CD4-positive, CD25-positive, alpha-beta regulatory T cell (primary cell): ENCODE measurements around the gene KLF11. TPM values are rescaled to one million over a fixed set of nuclear protein-coding genes. Genes with fewer than 3 reads are reported as not detected.
"Not testable (repeated sequence)": the region's sequence is repeated elsewhere in the genome, so short reads cannot be mapped to it uniquely, and the experiment has no call there.

Source experiments
- ATAC-seq, 2 donors: fragments of 150-1000 bp; cut with Tn5 transposase; one replicate each; pipeline ENCODE4 v1.10.0; 2021; ENCODE audit warnings: low read depth in 2 of 2, moderate number of reproducible peaks in 2 of 2, moderate library complexity in 1 of 2
- DNase-seq, 3 donors: peaks; one replicate each; pipeline versions ENCODE4 v3.0.0 to v3.0.0-alpha.2; 2012 to 2022; ENCODE audit warnings: mixed read lengths in 1 of 3
- H3K27ac ChIP-seq: one replicate; pipeline ENCODE4 v1.7.0; 2013; ENCODE audit warnings: mild to moderate bottlenecking, low read length; ENCODE audit not compliant: insufficient read depth, poor library complexity, severe bottlenecking
- H3K27me3 ChIP-seq: one replicate; pipeline ENCODE4 v1.7.0; 2013; ENCODE audit warnings: low read length; ENCODE audit not compliant: control insufficient read depth, insufficient read depth
- H3K36me3 ChIP-seq: one replicate; pipeline ENCODE4 v1.7.0; 2013; ENCODE audit warnings: mild to moderate bottlenecking, low read length, moderate library complexity; ENCODE audit not compliant: control insufficient read depth, insufficient read depth
- H3K4me1 ChIP-seq: 2 replicates; pipeline ENCODE4 v1.7.0; 2013; ENCODE audit warnings: mild to moderate bottlenecking, low read length; ENCODE audit not compliant: insufficient read depth, control insufficient read depth, poor library complexity, severe bottlenecking
- H3K4me3 ChIP-seq: one replicate; pipeline ENCODE4 v1.7.0; 2013; ENCODE audit warnings: low read depth, mild to moderate bottlenecking, low read length, moderate library complexity
- H3K9me3 ChIP-seq, 2 experiments: 1 replicate in 1 of 2; 2 replicates in 1 of 2; pipeline ENCODE4 v1.7.0; 2013; ENCODE audit warnings: low read length in 2 of 2, mild to moderate bottlenecking in 1 of 2, moderate library complexity in 1 of 2; ENCODE audit not compliant: control insufficient read depth in 2 of 2
- H3K27ac Mint-ChIP-seq, 3 donors: one replicate each; pipeline ENCODE4 v1.8.0; 2020 to 2022; ENCODE audit warnings: mild to moderate bottlenecking in 3 of 3, mixed read lengths in 3 of 3, moderate library complexity in 2 of 3
- H3K27me3 Mint-ChIP-seq: one replicate; pipeline ENCODE4 v1.8.0; 2022; ENCODE audit warnings: mild to moderate bottlenecking, mixed read lengths
- H3K36me3 Mint-ChIP-seq: one replicate; pipeline ENCODE4 v1.8.0; 2020; ENCODE audit warnings: mixed read lengths
- H3K4me1 Mint-ChIP-seq, 4 donors: one replicate each; pipeline ENCODE4 v1.8.0; 2020 to 2022; ENCODE audit warnings: mixed read lengths in 4 of 4, mild to moderate bottlenecking in 1 of 4
- H3K4me3 Mint-ChIP-seq, 4 donors: one replicate each; pipeline ENCODE4 v1.8.0; 2020 to 2022; ENCODE audit warnings: mild to moderate bottlenecking in 4 of 4, mixed read lengths in 4 of 4, moderate library complexity in 3 of 4
- H3K9me3 Mint-ChIP-seq, 7 donors: one replicate each; pipeline ENCODE4 v1.8.0; 2020 to 2022; ENCODE audit warnings: mixed read lengths in 7 of 7, mild to moderate bottlenecking in 3 of 7, moderate library complexity in 2 of 7
- polyA plus RNA-seq, 4 donors: library from polyadenylated mRNA; unstranded; fragments of 300-500 nt; fragmentation: Illumina TruSeq; gene quantifications; one replicate each; pipeline ENCODE4 v1.2.3, GENCODE V29; 2021
- total RNA-seq: library from RNA; stranded (reverse); gene quantifications from one replicate; pipeline ENCODE4 v1.2.3, GENCODE V29; 2022

The KLF11 gene
- total and polyA plus RNA-seq, 5 donors from 2014 or later: 5.9 to 38.9 (median 11.8) TPM

DNA sequence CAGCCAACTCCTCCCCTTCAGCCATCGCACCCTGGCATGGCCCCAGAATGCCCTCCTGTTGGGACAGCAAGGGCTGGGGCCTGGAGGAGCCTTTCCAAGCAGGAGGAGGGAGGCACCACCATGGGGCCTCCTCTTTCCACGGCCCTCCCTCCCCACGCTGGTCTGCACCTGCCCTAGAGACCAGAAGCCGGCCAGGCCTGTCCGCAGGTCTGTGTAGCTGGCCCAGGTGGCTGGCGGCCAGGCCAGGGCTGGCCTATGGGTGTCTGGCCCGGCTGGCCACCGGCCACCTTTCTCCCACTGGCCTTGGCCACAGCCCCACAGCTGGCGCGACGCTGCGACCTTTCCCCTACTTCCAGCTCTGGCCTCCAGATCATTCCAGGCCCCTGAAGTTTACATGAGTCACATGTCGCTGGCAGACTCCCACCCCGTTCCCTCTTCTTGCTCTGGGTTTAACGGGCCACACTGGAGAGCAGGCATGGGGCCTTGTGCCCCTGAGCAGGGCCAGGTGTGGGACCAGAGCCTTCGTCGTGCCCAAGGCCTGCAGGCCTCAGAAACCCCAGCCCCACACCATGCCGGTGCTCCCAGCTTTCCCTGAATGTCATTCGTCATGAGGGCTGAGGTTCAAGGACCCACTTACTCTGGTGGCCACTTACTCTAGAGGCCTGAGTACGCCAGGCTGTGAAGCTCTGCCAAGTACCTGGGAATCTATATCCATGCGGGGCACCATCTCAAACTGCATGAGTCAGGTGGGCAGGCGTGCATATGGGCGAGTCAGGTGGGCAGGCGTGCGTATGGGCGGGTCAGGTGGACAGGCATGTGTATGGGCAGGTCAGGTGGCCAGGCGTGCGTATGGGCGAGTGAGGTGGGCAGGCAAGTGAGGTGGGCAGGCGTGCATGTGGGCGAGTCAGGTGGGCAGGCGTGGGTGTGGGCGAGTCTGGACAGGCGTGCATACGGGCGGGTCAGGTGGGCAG is 33.3 kb upstream of the KLF11 start:
- H3K9me3 ChIP-seq: no peaks in the 10 kb centered on the region
- no peaks in the 10 kb centered on the region for H3K4me1 ChIP-seq
- DNase-seq (no peak), ATAC-seq (no peak)
- H3K36me3 ChIP-seq: no peaks in the 10 kb centered on the region
- no peak overlapping the region for H3K27ac Mint-ChIP-seq
- H3K9me3 Mint-ChIP-seq: peaks cover 0 to 3% (median 0%) of the 10 kb centered on the region in 7 donors
- peaks cover 0 to 2% (median 0%) of the 10 kb centered on the region in 4 donors for H3K4me1 Mint-ChIP-seq
- no peaks in the 10 kb centered on the region for H3K36me3 Mint-ChIP-seq
- no peaks in the 10 kb centered on the region for H3K27me3 ChIP-seq
- no peak overlapping the region for H3K27ac ChIP-seq
- H3K4me3 Mint-ChIP-seq: no peak overlapping the region
- H3K4me3 ChIP-seq: no peak overlapping the region
- peaks cover 7% of the 10 kb centered on the region for H3K27me3 Mint-ChIP-seq

DNA sequence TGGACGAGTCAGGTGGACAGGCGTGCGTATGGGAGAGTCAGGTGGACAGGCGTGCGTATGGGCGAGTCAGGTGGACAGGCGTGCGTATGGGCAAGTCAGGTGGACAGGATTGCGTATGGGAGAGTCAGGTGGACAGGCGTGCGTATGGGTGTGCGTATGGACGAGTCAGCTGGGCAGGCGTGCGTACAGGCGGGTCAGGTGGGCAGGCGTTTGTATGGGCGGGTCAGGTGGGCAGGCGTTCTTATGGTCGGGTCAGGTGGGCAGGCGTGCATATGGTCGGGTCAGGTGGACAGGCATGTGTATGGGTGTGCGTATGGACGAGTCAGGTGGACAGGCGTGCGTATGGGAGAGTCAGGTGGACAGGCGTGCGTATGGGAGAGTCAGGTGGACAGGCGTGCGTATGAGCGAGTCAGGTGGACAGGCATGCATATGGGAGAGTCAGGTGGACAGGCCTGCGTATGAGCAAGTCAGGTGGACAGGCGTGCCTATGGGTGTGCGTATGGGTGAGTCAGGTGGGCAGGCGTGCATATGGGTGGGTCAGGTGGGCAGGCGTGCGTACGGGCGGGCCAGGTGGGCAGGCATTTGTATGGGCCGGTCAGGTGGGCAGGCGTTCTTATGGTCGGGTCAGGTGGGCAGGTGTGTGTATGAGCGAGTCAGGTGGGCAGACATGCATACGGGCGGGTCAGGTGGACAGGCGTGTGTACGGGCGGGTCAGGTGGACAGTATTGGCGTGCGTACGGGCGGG is 32.3 kb upstream of the KLF11 start:
- H3K9me3 Mint-ChIP-seq, H3K27me3 Mint-ChIP-seq, H3K36me3 Mint-ChIP-seq, H3K4me3 Mint-ChIP-seq, H3K4me1 ChIP-seq, H3K27ac ChIP-seq, H3K9me3 ChIP-seq, H3K27me3 ChIP-seq, H3K36me3 ChIP-seq, H3K27ac Mint-ChIP-seq, DNase-seq, H3K4me3 ChIP-seq, ATAC-seq, H3K4me1 Mint-ChIP-seq: not testable (repeated sequence)

- H3K9me3 ChIP-seq, H3K27ac ChIP-seq, H3K36me3 Mint-ChIP-seq, H3K27ac Mint-ChIP-seq, ATAC-seq, H3K36me3 ChIP-seq, H3K4me1 Mint-ChIP-seq, H3K27me3 ChIP-seq, DNase-seq, H3K9me3 Mint-ChIP-seq, H3K4me3 ChIP-seq, H3K4me1 ChIP-seq, H3K27me3 Mint-ChIP-seq, H3K4me3 Mint-ChIP-seq: not testable (repeated sequence)
Measured at GRCh38 chr2:10011606-10012325, 31.6 kb upstream of the KLF11 start.

GRCh38 chr2:10012366-10012962 is 30.9 kb upstream of the KLF11 start:
- not testable (repeated sequence) for H3K4me1 ChIP-seq, H3K36me3 ChIP-seq, H3K9me3 Mint-ChIP-seq, DNase-seq, H3K9me3 ChIP-seq, H3K4me3 ChIP-seq, H3K4me3 Mint-ChIP-seq, ATAC-seq, H3K27ac Mint-ChIP-seq, H3K27me3 ChIP-seq, H3K4me1 Mint-ChIP-seq, H3K27ac ChIP-seq, H3K36me3 Mint-ChIP-seq
- H3K27me3 Mint-ChIP-seq: peaks cover 14% of the 10 kb centered on the region

GRCh38 chr2:10012963-10013461 is 30.3 kb upstream of the KLF11 start:
- H3K27me3 Mint-ChIP-seq: peaks cover 10% of the 10 kb centered on the region
- no peak for ATAC-seq
- Histone ChIP-seq H3K27ac (no peak overlapping the region), H3K36me3 (no peaks in the 10 kb centered on the region), H3K4me1 (no peaks in the 10 kb centered on the region), H3K4me3 (no peak overlapping the region), H3K9me3 (peaks cover 0 to 2% of the 10 kb centered on the region in 2 experiments), H3K27me3 (no peaks in the 10 kb centered on the region)
- H3K27ac Mint-ChIP-seq: no peak overlapping the region
- peaks cover 3% of the 10 kb centered on the region for H3K36me3 Mint-ChIP-seq
- no peak overlapping the region for H3K4me3 Mint-ChIP-seq
- no peak for DNase-seq
- H3K4me1 Mint-ChIP-seq: peaks cover 0 to under 1% (median 0%) of the 10 kb centered on the region in 4 donors
- peaks cover 0 to 11% (median 0%) of the 10 kb centered on the region in 7 donors for H3K9me3 Mint-ChIP-seq

- not testable (repeated sequence) for H3K4me1 ChIP-seq, DNase-seq, H3K27ac Mint-ChIP-seq, H3K36me3 ChIP-seq, H3K4me3 Mint-ChIP-seq, H3K36me3 Mint-ChIP-seq, ATAC-seq, H3K4me1 Mint-ChIP-seq, H3K27me3 ChIP-seq, H3K27ac ChIP-seq, H3K4me3 ChIP-seq, H3K9me3 ChIP-seq
- peaks cover 0 to 11% (median 0%) of the 10 kb centered on the region in 7 donors for H3K9me3 Mint-ChIP-seq
- H3K27me3 Mint-ChIP-seq: peaks cover 18% of the 10 kb centered on the region
Measured at GRCh38 chr2:10013651-10014417, 29.5 kb upstream of the KLF11 start.
